Measurements from ENCODE around the gene ATP6V0D1.

DNA sequence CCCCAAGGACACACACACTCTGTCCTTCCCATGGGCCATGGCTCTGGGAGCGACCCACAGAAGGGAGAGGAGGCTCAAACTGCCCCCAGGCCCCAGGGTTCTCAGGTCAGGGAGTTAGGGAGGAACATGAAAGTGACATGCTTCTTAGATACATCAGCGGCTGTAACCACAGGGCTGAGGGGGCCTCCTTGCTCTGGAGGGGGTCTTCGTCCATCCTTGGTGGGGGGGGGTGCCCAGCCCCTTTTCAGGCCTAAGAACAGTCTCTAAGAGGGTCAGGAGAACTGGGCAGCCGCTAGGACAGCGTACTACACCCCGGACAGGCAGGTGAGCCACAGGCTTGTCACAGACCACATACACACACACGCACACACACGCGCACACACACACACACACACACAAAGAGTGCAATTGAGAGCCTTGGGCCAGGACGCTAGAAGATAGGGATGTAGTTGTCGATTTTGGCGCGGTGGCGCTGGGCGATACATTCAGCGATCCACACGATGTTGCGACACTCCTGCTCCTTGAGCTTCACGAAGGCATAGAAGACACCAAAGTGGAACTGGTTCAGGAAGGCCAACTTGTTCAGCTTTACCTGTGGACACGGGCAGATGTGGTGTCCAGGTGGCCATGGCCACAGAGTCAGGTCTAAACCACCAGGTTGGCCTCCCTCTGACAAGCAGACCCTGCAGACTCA, 42.7 kb downstream of the ATP6V0D1 start:
- TF ChIP-seq ZNF274 (IDR thresholded peaks at IDR 0.05; ENCODE audit: low read depth, low read length), result no peak
- TF ChIP-seq SUZ12 (IDR thresholded peaks at IDR 0.05; ENCODE audit: extremely low read depth, insufficient read depth, insufficient read length), result no peak

All from NT2/D1 (cell line).